Stimulated activated CD8-positive, alpha-beta memory T cell treated with anti-CD3 and anti-CD28 coated beads, Interleukin-7, amount 100 ng/mL, for 24 hours (primary cell): ENCODE results near the gene SUGCT.
"Not testable (repeated sequence)": the region's sequence is repeated elsewhere in the genome, so short reads cannot be mapped to it uniquely, and the experiment has no call there.

Source experiments
- DNase-seq: peaks from one replicate; pipeline ENCODE4 v3.0.0-alpha.2; 2020; ENCODE audit warnings: low read depth

SUGCT gene

GRCh38 chr7:40139891-40140290 lies 5.1 kb downstream of the SUGCT start:
- not testable (repeated sequence) for DNase-seq

- not testable (repeated sequence) for DNase-seq
Measured at GRCh38 chr7:40141916-40142315, 7.1 kb downstream of the SUGCT start.

- not testable (repeated sequence) for DNase-seq
Measured at GRCh38 chr7:40145596-40146130, 10.9 kb downstream of the SUGCT start.

- DNase-seq, result no peak
Measured at GRCh38 chr7:40147371-40148246, 12.8 kb downstream of the SUGCT start.

- not testable (repeated sequence) for DNase-seq
Measured at GRCh38 chr7:40148247-40148580, 13.4 kb downstream of the SUGCT start.

- no peak for DNase-seq
Measured at GRCh38 chr7:40148671-40149070, 13.9 kb downstream of the SUGCT start.

GRCh38 chr7:40151504-40151903 lies 16.7 kb downstream of the SUGCT start:
- DNase-seq, result no peak

- no peak for DNase-seq
Measured at GRCh38 chr7:40156988-40157387, 22.2 kb downstream of the SUGCT start.

- no peak for DNase-seq
Measured at GRCh38 chr7:40162516-40162915, 27.7 kb downstream of the SUGCT start.

GRCh38 chr7:40165216-40165615 lies 30.4 kb downstream of the SUGCT start:
- no peak for DNase-seq

GRCh38 chr7:40167291-40167690 lies 32.5 kb downstream of the SUGCT start:
- DNase-seq, result no peak

GRCh38 chr7:40168266-40168665 lies 33.5 kb downstream of the SUGCT start:
- DNase-seq, result not testable (repeated sequence)

GRCh38 chr7:40173121-40173520 lies 38.3 kb downstream of the SUGCT start:
- DNase-seq, result not testable (repeated sequence)

- not testable (repeated sequence) for DNase-seq
Measured at GRCh38 chr7:40175256-40175655, 40.5 kb downstream of the SUGCT start.

GRCh38 chr7:40175725-40176510 lies 41.1 kb downstream of the SUGCT start:
- no peak for DNase-seq

GRCh38 chr7:40177071-40177470 lies 42.3 kb downstream of the SUGCT start:
- no peak for DNase-seq

GRCh38 chr7:40182452-40182851 lies 47.6 kb downstream of the SUGCT start:
- DNase-seq, result no peak

GRCh38 chr7:40186586-40186985 lies 51.8 kb downstream of the SUGCT start:
- DNase-seq, result no peak

- no peak for DNase-seq
Measured at GRCh38 chr7:40192036-40192435, 57.2 kb downstream of the SUGCT start.

GRCh38 chr7:40194745-40195144 lies 59.9 kb downstream of the SUGCT start:
- DNase-seq, result no peak

GRCh38 chr7:40197527-40197926 lies 62.7 kb downstream of the SUGCT start:
- no peak for DNase-seq

GRCh38 chr7:40199076-40199802 lies 64.4 kb downstream of the SUGCT start:
- no peak for DNase-seq
